ENCODE data around the gene RAE1. TPM values are rescaled to one million over a fixed set of nuclear protein-coding genes. Genes with fewer than 3 reads are reported as not detected.

The RAE1 gene
- total and polyA plus RNA-seq, 4 donors, result 3.6 to 19.4 (median 10.8) TPM

GRCh38 chr20:57410398-57410920, 59.4 kb downstream of the RAE1 start:
- DNase-seq (no peak), ATAC-seq (ENCODE audit: low FRiP score) (no peak)
- H3K4me3 ChIP-seq (ENCODE audit: low read length in 2 of 2), result no peak overlapping the region
- no peak overlapping the region for H3K27ac ChIP-seq (ENCODE audit: low read depth in 1 of 2, low read length in 2 of 2)
- no peaks in the 10 kb centered on the region for H3K9me3 ChIP-seq (ENCODE audit: control insufficient read depth, low read length)
- peaks cover 0 to 4% of the 10 kb centered on the region in 2 donors for H3K36me3 ChIP-seq (ENCODE audit: control insufficient read depth in 1 of 2, insufficient read depth in 2 of 2, low read length in 1 of 2)
- no peaks in the 10 kb centered on the region for H3K27me3 ChIP-seq (ENCODE audit: control insufficient read depth in 1 of 2, insufficient read depth in 2 of 2, low read length in 1 of 2)
- 92 to 95% methylated on average over 15 of the region's 15 CpGs for WGBS, 2 donors
- H3K4me1 ChIP-seq (ENCODE audit: control insufficient read depth in 1 of 2, insufficient read depth in 2 of 2, low read length in 2 of 2), result no peaks in the 10 kb centered on the region
- intact Hi-C loops (cut with DNase I), result no loop called here

DNA sequence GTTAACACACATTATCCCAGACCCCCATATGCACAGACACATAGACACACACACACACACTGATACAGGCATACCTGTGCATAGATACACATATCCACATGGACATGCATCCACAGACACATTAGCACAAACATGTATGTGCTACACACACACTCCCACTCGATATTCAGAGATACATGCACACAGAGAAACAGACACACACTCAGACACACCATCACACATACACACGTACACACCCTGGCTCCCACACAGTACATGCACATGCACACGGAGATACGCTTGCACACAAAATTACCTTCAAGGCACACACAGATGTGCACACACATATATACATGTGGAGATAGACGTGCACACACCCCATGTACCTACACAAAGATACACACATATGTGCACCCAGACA, 59.9 kb downstream of the RAE1 start:
- 91 to 92% methylated on average over 5 of the region's 5 CpGs for WGBS, 2 donors
- no peaks in the 10 kb centered on the region for H3K27me3 ChIP-seq (ENCODE audit: control insufficient read depth in 1 of 2, insufficient read depth in 2 of 2, low read length in 1 of 2)
- intact Hi-C loops (cut with DNase I), result no loop called here
- peaks cover 0 to 4% of the 10 kb centered on the region in 2 donors for H3K36me3 ChIP-seq (ENCODE audit: control insufficient read depth in 1 of 2, insufficient read depth in 2 of 2, low read length in 1 of 2)
- no peaks in the 10 kb centered on the region for H3K4me1 ChIP-seq (ENCODE audit: control insufficient read depth in 1 of 2, insufficient read depth in 2 of 2, low read length in 2 of 2)
- no peaks in the 10 kb centered on the region for H3K9me3 ChIP-seq (ENCODE audit: control insufficient read depth, low read length)
- ATAC-seq (ENCODE audit: low FRiP score), result no peak
- H3K27ac ChIP-seq (ENCODE audit: low read depth in 1 of 2, low read length in 2 of 2), result no peak overlapping the region
- DNase-seq, result no peak
- no peak overlapping the region for H3K4me3 ChIP-seq (ENCODE audit: low read length in 2 of 2)

DNA sequence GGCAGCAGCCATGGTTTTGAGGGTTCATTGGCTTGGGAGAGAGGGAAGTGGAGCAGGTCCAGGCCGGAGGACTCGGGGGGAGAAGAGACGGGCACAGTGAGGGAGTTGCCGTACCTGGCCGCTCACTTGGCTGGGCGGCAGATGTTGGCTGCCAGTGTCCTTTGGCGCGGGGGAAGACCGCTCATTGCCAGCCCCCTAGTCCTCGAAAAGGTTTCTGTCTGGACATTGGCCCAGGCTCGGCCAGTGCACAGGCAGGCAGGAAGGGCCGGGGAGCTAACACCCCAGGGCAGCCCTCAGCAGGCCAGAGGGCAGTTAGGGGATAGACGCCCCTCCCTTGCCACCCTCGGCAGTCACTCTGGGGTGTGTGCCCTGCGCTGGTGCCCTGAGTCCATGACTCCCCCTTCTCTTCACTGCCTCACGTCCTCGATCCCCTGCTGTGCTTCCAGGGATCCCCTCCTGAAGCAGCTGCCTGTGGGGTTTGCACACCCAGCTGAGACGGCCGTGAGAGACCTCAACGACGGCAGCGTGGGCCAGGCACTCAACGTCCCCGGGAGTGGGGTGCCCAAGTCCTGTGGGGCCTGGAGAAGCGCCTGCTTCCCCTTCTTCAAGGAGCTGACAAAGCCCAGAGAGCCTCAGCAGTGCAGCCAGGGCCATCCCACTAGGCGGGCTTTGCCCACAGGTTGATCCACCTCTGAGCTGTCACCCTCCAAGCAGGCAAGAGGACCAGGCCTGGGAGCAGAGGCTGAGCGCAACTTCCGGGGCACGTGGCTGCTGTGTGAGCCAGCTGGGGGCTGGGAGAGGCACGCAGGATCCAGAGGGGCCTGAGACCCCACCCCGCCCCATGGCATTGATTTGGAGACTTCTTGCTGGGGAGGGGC, 60.6 kb downstream of the RAE1 start:
- DNase-seq (no peak), ATAC-seq (ENCODE audit: low FRiP score) (no peak)
- intact Hi-C loops (cut with DNase I), result no loop called here
- H3K9me3 ChIP-seq (ENCODE audit: control insufficient read depth, low read length), result no peaks in the 10 kb centered on the region
- no peaks in the 10 kb centered on the region for H3K27me3 ChIP-seq (ENCODE audit: control insufficient read depth in 1 of 2, insufficient read depth in 2 of 2, low read length in 1 of 2)
- WGBS, 2 donors, result 91 to 93% methylated on average over 27 to 31 of the region's 31 CpGs
- H3K27ac ChIP-seq (ENCODE audit: low read depth in 1 of 2, low read length in 2 of 2), result no peak overlapping the region
- no peak overlapping the region for H3K4me3 ChIP-seq (ENCODE audit: low read length in 2 of 2)
- H3K4me1 ChIP-seq (ENCODE audit: control insufficient read depth in 1 of 2, insufficient read depth in 2 of 2, low read length in 2 of 2), result no peaks in the 10 kb centered on the region
- H3K36me3 ChIP-seq (ENCODE audit: control insufficient read depth in 1 of 2, insufficient read depth in 2 of 2, low read length in 1 of 2), result no peaks in the 10 kb centered on the region

GRCh38 chr20:57412347-57413029, 61.4 kb downstream of the RAE1 start:
- 92% methylated on average over 8 of the region's 8 CpGs for WGBS, 2 donors
- Histone ChIP-seq H3K9me3 (ENCODE audit: control insufficient read depth, low read length) (no peaks in the 10 kb centered on the region), H3K4me1 (ENCODE audit: control insufficient read depth in 1 of 2, insufficient read depth in 2 of 2, low read length in 2 of 2) (no peaks in the 10 kb centered on the region), H3K36me3 (ENCODE audit: control insufficient read depth in 1 of 2, insufficient read depth in 2 of 2, low read length in 1 of 2) (no peaks in the 10 kb centered on the region), H3K4me3 (ENCODE audit: low read length in 2 of 2) (no peak overlapping the region), H3K27ac (ENCODE audit: low read depth in 1 of 2, low read length in 2 of 2) (no peak overlapping the region), H3K27me3 (ENCODE audit: control insufficient read depth in 1 of 2, insufficient read depth in 2 of 2, low read length in 1 of 2) (no peaks in the 10 kb centered on the region)
- intact Hi-C loops (cut with DNase I), result no loop called here
- ATAC-seq (ENCODE audit: low FRiP score) (no peak), DNase-seq (no peak)

DNA sequence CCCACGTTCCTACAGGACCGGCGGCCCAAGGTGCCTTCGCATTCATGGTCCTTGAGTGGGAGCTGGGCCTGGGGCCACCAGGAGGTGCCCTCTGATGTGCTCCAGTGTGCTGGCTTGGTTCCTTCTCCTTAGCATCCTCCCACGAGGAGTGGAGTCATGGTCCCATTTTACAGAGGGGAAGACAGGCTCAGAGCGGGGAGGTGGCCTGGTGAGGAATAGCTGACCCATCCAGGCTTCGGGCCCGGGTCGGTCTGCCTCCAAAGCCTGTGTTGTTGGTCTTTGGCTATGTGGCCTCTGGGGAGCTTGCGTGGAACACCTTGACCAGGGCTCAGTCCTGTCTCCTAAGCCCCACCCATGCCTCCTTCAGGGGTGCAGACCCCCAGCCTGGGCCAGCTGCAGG, 62.9 kb downstream of the RAE1 start:
- WGBS, 2 donors, result 95% methylated on average over 10 of the region's 10 CpGs
- no peak for DNase-seq
- intact Hi-C loops (cut with DNase I), result no loop called here
- no peak overlapping the region for H3K4me3 ChIP-seq (ENCODE audit: low read length in 2 of 2)
- H3K27ac ChIP-seq (ENCODE audit: low read depth in 1 of 2, low read length in 2 of 2), result no peak overlapping the region
- H3K4me1 ChIP-seq (ENCODE audit: control insufficient read depth in 1 of 2, insufficient read depth in 2 of 2, low read length in 2 of 2), result no peaks in the 10 kb centered on the region
- no peaks in the 10 kb centered on the region for H3K27me3 ChIP-seq (ENCODE audit: control insufficient read depth in 1 of 2, insufficient read depth in 2 of 2, low read length in 1 of 2)
- no peaks in the 10 kb centered on the region for H3K36me3 ChIP-seq (ENCODE audit: control insufficient read depth in 1 of 2, insufficient read depth in 2 of 2, low read length in 1 of 2)
- H3K9me3 ChIP-seq (ENCODE audit: control insufficient read depth, low read length), result no peaks in the 10 kb centered on the region
- ATAC-seq (ENCODE audit: low FRiP score), result no peak

DNA sequence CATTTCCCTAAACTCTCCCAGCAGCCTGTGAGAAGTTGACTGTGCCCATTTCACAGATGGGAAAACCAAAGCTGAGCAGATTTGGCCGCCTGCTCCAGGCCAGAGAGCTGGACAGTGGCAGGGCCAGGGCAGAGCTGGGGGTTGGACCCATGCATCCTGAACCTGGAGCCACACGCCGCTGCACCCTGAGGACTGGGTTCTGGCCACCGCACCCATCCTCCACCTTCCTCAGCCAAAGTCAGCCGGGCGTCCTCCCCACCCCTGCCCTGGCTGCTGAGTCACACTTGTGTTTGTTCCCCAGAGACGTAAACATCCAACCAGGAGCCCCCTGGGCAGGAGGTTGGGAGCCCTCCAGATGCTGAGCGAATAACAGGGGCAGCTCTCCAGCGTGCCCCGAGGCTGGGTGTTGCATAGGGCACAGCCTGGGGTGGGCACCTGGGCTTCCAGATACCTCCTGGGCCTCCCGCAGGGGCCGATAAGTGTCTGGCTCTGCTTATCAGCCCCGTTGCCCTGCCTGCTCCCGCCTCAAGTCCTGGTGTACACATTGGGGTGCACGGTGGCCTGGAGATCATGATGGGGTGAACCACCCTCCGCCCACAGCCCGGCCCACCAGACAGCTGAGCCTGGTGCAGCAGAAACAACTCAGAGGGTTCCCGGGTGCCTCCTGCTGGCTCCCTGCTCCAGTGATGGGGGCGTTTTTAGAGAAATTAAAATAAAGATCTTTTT, 64.0 kb downstream of the RAE1 start:
- no peaks in the 10 kb centered on the region for H3K27me3 ChIP-seq (ENCODE audit: control insufficient read depth in 1 of 2, insufficient read depth in 2 of 2, low read length in 1 of 2)
- ATAC-seq (ENCODE audit: low FRiP score), result peak; percentile 33
- no peaks in the 10 kb centered on the region for H3K36me3 ChIP-seq (ENCODE audit: control insufficient read depth in 1 of 2, insufficient read depth in 2 of 2, low read length in 1 of 2)
- DNase-seq, result peak in 1 of 2 donors; percentile 64
- H3K4me3 ChIP-seq (ENCODE audit: low read length in 2 of 2), result no peak overlapping the region
- H3K9me3 ChIP-seq (ENCODE audit: control insufficient read depth, low read length), result no peaks in the 10 kb centered on the region
- H3K27ac ChIP-seq (ENCODE audit: low read depth in 1 of 2, low read length in 2 of 2), result no peak overlapping the region
- 40 to 48% methylated on average over 19 of the region's 19 CpGs for WGBS, 2 donors
- intact Hi-C loops (cut with DNase I), result no loop called here
- no peaks in the 10 kb centered on the region for H3K4me1 ChIP-seq (ENCODE audit: control insufficient read depth in 1 of 2, insufficient read depth in 2 of 2, low read length in 2 of 2)

DNA sequence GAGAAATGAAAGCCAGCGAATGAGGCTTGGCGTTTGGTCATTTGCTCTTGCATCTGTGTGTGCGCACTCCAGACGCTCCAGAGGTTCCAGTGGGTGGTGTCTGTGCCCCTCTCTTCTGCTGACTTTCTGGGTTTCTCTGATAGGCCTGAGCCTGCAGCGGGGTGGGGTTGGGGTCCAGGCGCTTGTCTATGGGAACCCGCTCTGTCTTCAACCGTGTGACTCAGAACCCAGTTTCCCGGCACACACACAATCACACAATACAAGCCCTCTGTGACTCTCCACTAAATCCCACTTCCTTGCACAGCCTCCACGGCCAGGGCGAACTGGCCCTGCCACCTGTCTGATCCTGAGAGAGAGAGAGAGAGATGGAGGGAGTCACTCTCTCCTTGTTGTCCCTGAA, 64.7 kb downstream of the RAE1 start:
- DNase-seq (no peak), ATAC-seq (ENCODE audit: low FRiP score) (no peak)
- no peaks in the 10 kb centered on the region for H3K36me3 ChIP-seq (ENCODE audit: control insufficient read depth in 1 of 2, insufficient read depth in 2 of 2, low read length in 1 of 2)
- 94% methylated on average over 11 of the region's 11 CpGs for WGBS, 2 donors
- H3K27ac ChIP-seq (ENCODE audit: low read depth in 1 of 2, low read length in 2 of 2), result no peak overlapping the region
- no peaks in the 10 kb centered on the region for H3K4me1 ChIP-seq (ENCODE audit: control insufficient read depth in 1 of 2, insufficient read depth in 2 of 2, low read length in 2 of 2)
- intact Hi-C loops (cut with DNase I), result no loop called here
- H3K27me3 ChIP-seq (ENCODE audit: control insufficient read depth in 1 of 2, insufficient read depth in 2 of 2, low read length in 1 of 2), result no peaks in the 10 kb centered on the region
- H3K9me3 ChIP-seq (ENCODE audit: control insufficient read depth, low read length), result no peaks in the 10 kb centered on the region
- no peak overlapping the region for H3K4me3 ChIP-seq (ENCODE audit: low read length in 2 of 2)

DNA sequence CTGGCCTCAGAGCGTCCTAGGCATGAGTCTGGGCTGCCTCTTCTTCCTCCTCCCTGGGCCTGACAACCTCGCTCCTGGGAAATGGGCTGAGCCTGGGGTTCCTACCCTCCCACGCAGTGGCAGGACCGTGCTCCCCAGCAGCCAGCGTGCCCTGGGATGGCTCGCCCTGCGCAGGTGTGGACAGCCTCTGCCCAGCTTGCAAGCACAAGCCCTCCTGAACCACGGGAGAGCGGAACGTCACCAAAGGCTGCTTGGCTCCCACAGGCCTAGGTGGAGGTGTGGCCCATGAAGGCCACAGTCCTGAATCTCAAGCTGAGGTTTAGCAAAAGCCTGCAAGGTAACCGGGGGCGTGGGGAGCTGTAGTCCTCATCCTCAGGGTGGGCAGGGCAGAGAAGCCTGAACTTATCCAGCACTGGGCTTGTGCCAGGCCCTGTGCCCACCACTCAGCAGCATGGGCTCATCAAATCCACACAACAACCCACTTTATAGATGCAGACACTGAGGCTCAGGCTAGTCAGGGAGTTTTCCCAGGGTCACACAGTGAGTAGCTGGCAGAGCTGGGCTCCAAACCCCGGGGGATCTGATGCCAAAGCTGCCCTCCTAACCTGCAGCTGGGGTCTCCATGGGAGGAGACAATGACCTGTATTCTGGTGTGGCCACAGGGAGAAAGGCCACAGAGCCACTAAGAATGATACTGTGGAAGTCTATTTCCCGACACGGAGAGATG, 65.4 kb downstream of the RAE1 start:
- DNase-seq (no peak), ATAC-seq (ENCODE audit: low FRiP score) (no peak)
- Histone ChIP-seq H3K27me3 (ENCODE audit: control insufficient read depth in 1 of 2, insufficient read depth in 2 of 2, low read length in 1 of 2) (no peaks in the 10 kb centered on the region), H3K9me3 (ENCODE audit: control insufficient read depth, low read length) (no peaks in the 10 kb centered on the region), H3K36me3 (ENCODE audit: control insufficient read depth in 1 of 2, insufficient read depth in 2 of 2, low read length in 1 of 2) (no peaks in the 10 kb centered on the region), H3K4me1 (ENCODE audit: control insufficient read depth in 1 of 2, insufficient read depth in 2 of 2, low read length in 2 of 2) (no peaks in the 10 kb centered on the region), H3K4me3 (ENCODE audit: low read length in 2 of 2) (no peak overlapping the region), H3K27ac (ENCODE audit: low read depth in 1 of 2, low read length in 2 of 2) (no peak overlapping the region)
- 95 to 97% methylated on average over 15 of the region's 15 CpGs for WGBS, 2 donors
- intact Hi-C loops (cut with DNase I), result no loop called here
